Natural killer cell (primary cell): Measurements from ENCODE around the gene FER. TPM values are rescaled to one million over a fixed set of nuclear protein-coding genes. Genes with fewer than 3 reads are reported as not detected.
"Not testable (repeated sequence)": the region's sequence is repeated elsewhere in the genome, so short reads cannot be mapped to it uniquely, and the experiment has no call there.

Experiments used
- ATAC-seq, 3 donors: fragments of 150-1000 bp in 2 of 3; fragments of 200-7000 bp in 1 of 3; cut with Tn5 transposase; 1 replicate in 1 of 3; 2 replicates in 2 of 3; pipeline ENCODE4 v1.10.0; 2021; ENCODE audit warnings: mild to moderate bottlenecking in 2 of 3, moderate library complexity in 2 of 3
- DNase-seq, 2 donors: peaks; one replicate each; pipeline versions ENCODE4 v3.0.0 to v3.0.0-alpha.2; 2013 to 2021; ENCODE audit warnings: mixed read lengths in 1 of 2
- H3K27ac ChIP-seq: one replicate; pipeline ENCODE4 v1.5.1; 2013; ENCODE audit warnings: mild to moderate bottlenecking, low read length
- H3K27me3 ChIP-seq: one replicate; pipeline ENCODE4 v1.6.1; 2013; ENCODE audit warnings: low read length; ENCODE audit not compliant: control insufficient read depth, insufficient read depth
- H3K36me3 ChIP-seq: one replicate; pipeline ENCODE4 v1.6.1; 2013; ENCODE audit warnings: low read length; ENCODE audit not compliant: control insufficient read depth, insufficient read depth
- H3K4me1 ChIP-seq: one replicate; pipeline ENCODE4 v1.6.1; 2013; ENCODE audit warnings: low read length; ENCODE audit not compliant: control insufficient read depth, insufficient read depth
- H3K4me3 ChIP-seq: one replicate; pipeline ENCODE4 v1.5.1; 2013; ENCODE audit warnings: low read length
- H3K9me3 ChIP-seq: one replicate; pipeline ENCODE4 v1.6.1; 2013; ENCODE audit warnings: low read length; ENCODE audit not compliant: control insufficient read depth, insufficient read depth
- H3K27ac Mint-ChIP-seq, 2 donors: one replicate each; pipeline ENCODE4 v1.8.0; 2022; ENCODE audit warnings: mild to moderate bottlenecking in 2 of 2, mixed read lengths in 2 of 2, moderate library complexity in 1 of 2
- H3K27me3 Mint-ChIP-seq, 2 donors: one replicate each; pipeline ENCODE4 v1.8.0; 2022; ENCODE audit warnings: low read depth in 2 of 2, mixed read lengths in 2 of 2
- H3K36me3 Mint-ChIP-seq: one replicate; pipeline ENCODE4 v1.8.0; 2022; ENCODE audit warnings: mixed read lengths
- H3K4me1 Mint-ChIP-seq, 2 donors: one replicate each; pipeline ENCODE4 v1.8.0; 2022; ENCODE audit warnings: mixed read lengths in 2 of 2
- H3K4me3 Mint-ChIP-seq: one replicate; pipeline ENCODE4 v1.8.0; 2022; ENCODE audit warnings: mild to moderate bottlenecking, moderate library complexity, mixed read lengths
- H3K9me3 Mint-ChIP-seq, 2 donors: one replicate each; pipeline ENCODE4 v1.8.0; 2022; ENCODE audit warnings: mixed read lengths in 2 of 2
- WGBS: methylation state at CpG from one replicate; pipeline ENCODE4 v1.1.7; 2013; ENCODE audit warnings: missing lambda C conversion rate; ENCODE audit not compliant: insufficient coverage; 5-methylcytosine and 5-hydroxymethylcytosine counted together
- intact Hi-C: fragments of 100-400 bp; cut with micrococcal nuclease; formaldehyde crosslinking; loops from one replicate; pipeline ENCODE4 v1.14.2; 2022
- total RNA-seq, 4 donors: library from RNA; stranded (reverse); fragments of 120-200 nt in 1 of 4; gene quantifications; one replicate each; pipeline versions ENCODE4 v1.2.3 to v1.2.4, GENCODE V29; 2013 to 2022
- TF ChIP-seq, protein P1 (sequence below): fragments of 200-600 bp; IDR thresholded peaks from one replicate; pipeline ENCODE4 v1.8.0; 2022; ENCODE audit warnings: antibody characterized with exemption

The FER gene
- total RNA-seq, 3 donors from 2014 or later (not counting 1 experiment from before 2014, with no cell fraction given), result 17.3 to 25.2 (median 19.4) TPM

DNA sequence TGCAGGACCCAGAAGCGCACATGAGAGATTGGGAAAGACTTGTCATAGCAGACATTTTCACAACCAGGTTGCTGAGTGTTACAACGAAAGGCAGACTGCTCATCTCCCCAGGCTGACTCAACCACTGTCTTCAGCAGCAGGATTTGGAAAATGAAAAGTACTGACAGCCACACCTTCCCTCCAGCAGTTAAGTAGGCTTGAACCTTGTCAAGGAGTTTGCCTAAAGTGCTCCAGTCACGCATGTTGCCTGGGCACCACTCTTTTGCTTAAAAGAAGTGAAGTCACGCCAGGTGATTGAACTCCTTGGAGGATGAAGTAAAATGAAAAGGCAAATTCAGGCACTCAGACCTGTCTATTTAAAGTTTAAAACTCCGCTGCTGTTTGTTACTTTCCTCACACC is 304.5 kb downstream of the FER start:
- H3K27me3 ChIP-seq, H3K27ac Mint-ChIP-seq, DNase-seq, H3K9me3 Mint-ChIP-seq, H3K9me3 ChIP-seq, H3K27ac ChIP-seq, H3K36me3 ChIP-seq, H3K4me3 Mint-ChIP-seq, H3K27me3 Mint-ChIP-seq, ATAC-seq, H3K4me1 Mint-ChIP-seq, H3K4me1 ChIP-seq, H3K4me3 ChIP-seq, H3K36me3 Mint-ChIP-seq, intact Hi-C loops: not testable (repeated sequence)
- WGBS, result 96% methylated on average over 4 of the region's 5 CpGs

DNA sequence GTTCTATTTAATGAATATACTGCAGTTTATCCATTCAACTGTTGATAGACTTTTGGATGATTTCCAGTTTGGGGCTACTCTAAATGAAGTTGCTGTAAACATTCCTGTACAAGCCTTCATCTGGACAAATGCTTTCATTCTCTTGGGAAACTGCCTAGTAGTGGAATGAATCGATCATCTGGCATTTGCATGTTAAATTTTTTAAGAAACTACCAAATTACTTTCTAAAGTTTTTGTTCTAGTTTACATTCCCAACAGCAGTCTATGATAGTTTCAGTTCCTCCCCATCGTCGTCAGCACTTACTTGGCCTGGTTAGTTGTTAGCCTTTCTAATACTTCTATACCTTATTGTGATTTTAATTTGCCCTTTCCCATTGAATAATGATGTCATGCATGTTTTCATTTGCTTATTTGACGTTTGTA is 306.3 kb downstream of the FER start:
- no peak for ATAC-seq
- H3K9me3 ChIP-seq, result no peaks in the 10 kb centered on the region
- H3K36me3 ChIP-seq, result no peaks in the 10 kb centered on the region
- no peaks in the 10 kb centered on the region for H3K36me3 Mint-ChIP-seq
- no peaks in the 10 kb centered on the region for H3K4me1 Mint-ChIP-seq
- TF ChIP-seq, protein P1, sequence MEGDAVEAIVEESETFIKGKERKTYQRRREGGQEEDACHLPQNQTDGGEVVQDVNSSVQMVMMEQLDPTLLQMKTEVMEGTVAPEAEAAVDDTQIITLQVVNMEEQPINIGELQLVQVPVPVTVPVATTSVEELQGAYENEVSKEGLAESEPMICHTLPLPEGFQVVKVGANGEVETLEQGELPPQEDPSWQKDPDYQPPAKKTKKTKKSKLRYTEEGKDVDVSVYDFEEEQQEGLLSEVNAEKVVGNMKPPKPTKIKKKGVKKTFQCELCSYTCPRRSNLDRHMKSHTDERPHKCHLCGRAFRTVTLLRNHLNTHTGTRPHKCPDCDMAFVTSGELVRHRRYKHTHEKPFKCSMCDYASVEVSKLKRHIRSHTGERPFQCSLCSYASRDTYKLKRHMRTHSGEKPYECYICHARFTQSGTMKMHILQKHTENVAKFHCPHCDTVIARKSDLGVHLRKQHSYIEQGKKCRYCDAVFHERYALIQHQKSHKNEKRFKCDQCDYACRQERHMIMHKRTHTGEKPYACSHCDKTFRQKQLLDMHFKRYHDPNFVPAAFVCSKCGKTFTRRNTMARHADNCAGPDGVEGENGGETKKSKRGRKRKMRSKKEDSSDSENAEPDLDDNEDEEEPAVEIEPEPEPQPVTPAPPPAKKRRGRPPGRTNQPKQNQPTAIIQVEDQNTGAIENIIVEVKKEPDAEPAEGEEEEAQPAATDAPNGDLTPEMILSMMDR, result no peak
- intact Hi-C loops, result no loop called here
- no peak overlapping the region for H3K27ac ChIP-seq
- H3K4me3 Mint-ChIP-seq, result no peak overlapping the region
- 90% methylated on average over 2 of the region's 4 CpGs for WGBS
- no peaks in the 10 kb centered on the region for H3K27me3 Mint-ChIP-seq
- no peak overlapping the region for H3K4me3 ChIP-seq
- no peak overlapping the region for H3K27ac Mint-ChIP-seq
- no peaks in the 10 kb centered on the region for H3K9me3 Mint-ChIP-seq
- no peaks in the 10 kb centered on the region for H3K4me1 ChIP-seq
- DNase-seq, result no peak
- H3K27me3 ChIP-seq, result no peaks in the 10 kb centered on the region

DNA sequence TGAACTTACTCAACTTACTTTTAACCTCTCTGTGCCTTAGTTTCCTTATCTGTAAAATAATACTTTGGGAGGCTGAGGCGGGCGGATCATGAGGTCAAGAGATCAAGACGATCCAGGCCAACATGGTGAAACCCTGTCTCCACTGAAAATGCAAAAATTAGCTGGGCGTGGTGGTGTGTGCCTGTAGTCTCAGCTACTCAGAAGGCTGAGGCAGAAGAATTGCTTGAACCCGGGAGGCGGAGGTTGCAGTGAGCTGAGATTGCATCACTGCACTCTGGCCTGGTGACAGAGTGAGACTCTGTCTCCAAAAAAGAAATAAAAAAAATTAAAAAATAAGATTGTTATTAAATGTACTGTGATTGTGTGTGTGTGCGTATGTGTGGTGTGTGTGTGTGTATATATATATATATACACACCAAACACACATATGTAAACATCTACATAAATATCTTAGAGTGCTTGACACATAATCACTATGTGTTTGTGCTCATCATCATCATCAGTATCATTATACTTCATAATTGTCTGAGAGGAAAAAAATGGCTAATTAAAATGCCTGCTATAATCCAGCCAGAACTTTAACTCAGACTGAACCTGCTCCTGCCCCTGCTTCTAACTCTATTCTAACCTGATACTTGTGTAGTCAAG is 312.8 kb downstream of the FER start:
- TF ChIP-seq, protein P1, result no peak
- Mint-ChIP-seq H3K9me3 (no peaks in the 10 kb centered on the region), H3K36me3 (no peaks in the 10 kb centered on the region), H3K27ac (no peak overlapping the region), H3K27me3 (no peaks in the 10 kb centered on the region), H3K4me1 (no peaks in the 10 kb centered on the region), H3K4me3 (no peak overlapping the region)
- no peak overlapping the region for H3K27ac ChIP-seq
- WGBS, result 93% methylated on average over 6 of the region's 7 CpGs
- no peaks in the 10 kb centered on the region for H3K9me3 ChIP-seq
- H3K36me3 ChIP-seq, result no peaks in the 10 kb centered on the region
- no peaks in the 10 kb centered on the region for H3K27me3 ChIP-seq
- ATAC-seq (no peak), DNase-seq (no peak)
- intact Hi-C loops, result no loop called here
- no peaks in the 10 kb centered on the region for H3K4me1 ChIP-seq
- H3K4me3 ChIP-seq, result no peak overlapping the region

DNA sequence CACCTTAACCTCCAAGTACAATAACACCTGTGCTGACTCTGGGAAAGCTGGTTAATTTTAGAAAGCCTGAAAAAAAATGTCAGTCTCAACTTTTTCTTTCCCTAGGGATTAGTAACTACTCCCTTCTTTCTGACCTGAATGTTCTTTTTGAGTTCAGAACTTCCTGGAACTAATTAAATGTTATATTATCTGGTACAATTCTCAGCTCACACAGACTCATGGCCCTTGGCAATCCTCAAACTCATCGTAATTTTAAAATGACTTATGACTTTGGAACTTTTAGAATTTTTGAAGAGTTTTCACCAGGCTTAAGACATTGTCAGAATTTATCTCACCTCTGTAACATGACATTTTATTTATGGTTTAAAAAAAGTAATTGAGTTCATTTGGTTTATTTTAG is 315.0 kb downstream of the FER start:
- H3K4me1 Mint-ChIP-seq, result no peaks in the 10 kb centered on the region
- TF ChIP-seq, protein P1, result no peak
- Histone ChIP-seq H3K4me1 (no peaks in the 10 kb centered on the region), H3K36me3 (no peaks in the 10 kb centered on the region), H3K4me3 (no peak overlapping the region), H3K27ac (no peak overlapping the region), H3K9me3 (no peaks in the 10 kb centered on the region), H3K27me3 (no peaks in the 10 kb centered on the region)
- no peaks in the 10 kb centered on the region for H3K36me3 Mint-ChIP-seq
- no peak overlapping the region for H3K4me3 Mint-ChIP-seq
- no peak for DNase-seq
- no peak overlapping the region for H3K27ac Mint-ChIP-seq
- no peak for ATAC-seq
- no peaks in the 10 kb centered on the region for H3K27me3 Mint-ChIP-seq
- 100% methylated on average over 1 of the region's 1 CpG for WGBS
- intact Hi-C loops, result no loop called here
- no peaks in the 10 kb centered on the region for H3K9me3 Mint-ChIP-seq
